ENCODE results near the gene MUC6. TPM values are rescaled to one million over a fixed set of nuclear protein-coding genes. Genes with fewer than 3 reads are reported as not detected.

MUC6 gene
- total RNA-seq, 1 experiment from 2014 or later: not detected

- Mint-ChIP-seq H3K4me3 (ENCODE audit: unreplicated experiment) (no peak overlapping the region), H3K27me3 (ENCODE audit: insufficient read depth, unreplicated experiment) (no peaks in the 10 kb centered on the region), H3K36me3 (ENCODE audit: insufficient read depth, unreplicated experiment) (no peaks in the 10 kb centered on the region), H3K9me3 (ENCODE audit: unreplicated experiment) (peaks cover 11% of the 10 kb centered on the region), H3K27ac (ENCODE audit: low read depth, unreplicated experiment) (no peak overlapping the region), H3K4me1 (ENCODE audit: insufficient read depth, unreplicated experiment) (peaks cover 5% of the 10 kb centered on the region)
- intact Hi-C loops (cut with micrococcal nuclease): no loop called here
- ChIA-PET CTCF (interaction anchor here (0.6 kb wide), 1 partner anchor 24 kb away, joined by 3 read pairs; no protein-coding TSS in a partner anchor), POLR2A (no interaction called here)
- DNase-seq (ENCODE audit: unreplicated experiment): no peak
- TF ChIP-seq CTCF (IDR thresholded peaks at IDR 0.05; ENCODE audit: unreplicated experiment): no peak
- BruUV-seq (replicated peaks): no TSS peak
Observed at GRCh38 chr11:1034456-1035295, 1.8 kb downstream of the MUC6 start.

- DNase-seq (ENCODE audit: unreplicated experiment): no peak
- Mint-ChIP-seq H3K4me1 (ENCODE audit: insufficient read depth, unreplicated experiment) (peaks cover 1% of the 10 kb centered on the region), H3K4me3 (ENCODE audit: unreplicated experiment) (no peak overlapping the region), H3K27me3 (ENCODE audit: insufficient read depth, unreplicated experiment) (no peaks in the 10 kb centered on the region), H3K27ac (ENCODE audit: low read depth, unreplicated experiment) (no peak overlapping the region), H3K9me3 (ENCODE audit: unreplicated experiment) (peaks cover 11% of the 10 kb centered on the region), H3K36me3 (ENCODE audit: insufficient read depth, unreplicated experiment) (no peaks in the 10 kb centered on the region)
- CTCF ChIA-PET: no interaction called here
- no peak for TF ChIP-seq CTCF (IDR thresholded peaks at IDR 0.05; ENCODE audit: unreplicated experiment)
- intact Hi-C loops (cut with micrococcal nuclease): no loop called here
- BruUV-seq (replicated peaks): no TSS peak
- POLR2A ChIA-PET: interaction anchor here (1.3 kb wide), 1 partner anchor 9 kb away, joined by 3 read pairs; no protein-coding TSS in a partner anchor
Observed at GRCh38 chr11:1034001-1034400, 2.5 kb downstream of the MUC6 start.

GRCh38 chr11:1033016-1033798 lies 3.3 kb downstream of the MUC6 start:
- no peak overlapping the region for H3K4me3 Mint-ChIP-seq (ENCODE audit: unreplicated experiment)

More at GRCh38 chr11:1033016-1033798, 3.3 kb downstream of the MUC6 start:
- DNase-seq (ENCODE audit: unreplicated experiment): no peak
- no TSS peak for BruUV-seq (replicated peaks)
- POLR2A ChIA-PET: interaction anchor here (1.3 kb wide), 1 partner anchor 8 kb away, joined by 3 read pairs; no protein-coding TSS in a partner anchor
- no peak for TF ChIP-seq CTCF (IDR thresholded peaks at IDR 0.05; ENCODE audit: unreplicated experiment)
- Mint-ChIP-seq H3K9me3 (ENCODE audit: unreplicated experiment) (peaks cover 11% of the 10 kb centered on the region), H3K27ac (ENCODE audit: low read depth, unreplicated experiment) (no peak overlapping the region), H3K36me3 (ENCODE audit: insufficient read depth, unreplicated experiment) (no peaks in the 10 kb centered on the region), H3K27me3 (ENCODE audit: insufficient read depth, unreplicated experiment) (no peaks in the 10 kb centered on the region), H3K4me1 (ENCODE audit: insufficient read depth, unreplicated experiment) (no peaks in the 10 kb centered on the region)
- CTCF ChIA-PET: no interaction called here
- intact Hi-C loops (cut with micrococcal nuclease): no loop called here
